HEK293 (cell line): ENCODE measurements around the gene FHL5.

Experiments
- CTCF ChIA-PET: fragments of 350-600 bp; formaldehyde crosslinking; extraction: SDS; loops from one replicate; lab custom pipeline; 2021; ENCODE audit warnings: antibody characterized with exemption; lab: Yijun Ruan, JAX
- POLR2A ChIA-PET: fragments of 300-600 bp; formaldehyde crosslinking; extraction: SDS; loops from one replicate; lab custom pipeline; 2020; ENCODE audit warnings: antibody characterized with exemption, inconsistent platforms; lab: Yijun Ruan, JAX
- H3K27ac ChIP-seq: fragments of 200-500 bp; sonication (Bioruptor generic); 2 replicates; pipeline ENCODE4 v1.5.1; 2014; ENCODE audit warnings: low read depth, low read length, control low read depth, inconsistent platforms; ENCODE audit errors: extremely low read depth
- H3K36me3 ChIP-seq, 2 experiments: fragments of 200-500 bp in 1 of 2; sonication (Bioruptor generic) in 1 of 2; 1 replicate in 1 of 2; 2 replicates in 1 of 2; pipeline ENCODE4 v1.5.1; 2014 to 2017; ENCODE audit warnings: inconsistent platforms in 2 of 2, low read length in 2 of 2; ENCODE audit not compliant: control insufficient read depth in 2 of 2, insufficient read depth in 1 of 2
- H3K4me1 ChIP-seq: fragments of 200-500 bp; sonication (Bioruptor generic); 2 replicates; pipeline ENCODE4 v1.5.1; 2014; ENCODE audit warnings: mild to moderate bottlenecking, low read length, inconsistent platforms; ENCODE audit not compliant: control insufficient read depth, insufficient read depth
- H3K4me3 ChIP-seq: 2 replicates; pipeline ENCODE4 v1.5.1; 2011; ENCODE audit warnings: low read depth, mild to moderate bottlenecking, control low read depth, low read length, moderate library complexity
- H3K9me3 ChIP-seq: fragments of 200-500 bp; sonication (Bioruptor generic); 2 replicates; pipeline ENCODE4 v1.5.1; 2014; ENCODE audit warnings: low read depth, low read length, inconsistent platforms; ENCODE audit not compliant: control insufficient read depth, insufficient read depth
- HOXC10 ChIP-seq: sonication (generic); formaldehyde crosslinking; IDR thresholded peaks from 2 replicates; pipeline ENCODE4 v1.8.1; 2023; ENCODE audit warnings: mild to moderate bottlenecking, missing genetic modification reagents
- INSM2 ChIP-seq: fragments of 450-650 bp; formaldehyde crosslinking; IDR thresholded peaks from 2 replicates; pipeline ENCODE4 v1.5.1; 2016; ENCODE audit warnings: missing biosample characterization, missing genetic modification characterization
- RBAK ChIP-seq: fragments of 450-650 bp; formaldehyde crosslinking; IDR thresholded peaks from 2 replicates; pipeline ENCODE4 v1.5.1; 2016; ENCODE audit warnings: missing biosample characterization, missing genetic modification characterization
- TSHZ1 ChIP-seq: fragments of 450-650 bp; formaldehyde crosslinking; IDR thresholded peaks from 2 replicates; pipeline ENCODE4 v1.5.1; 2016; ENCODE audit warnings: missing biosample characterization, missing genetic modification characterization, borderline replicate concordance
- ZNF292 ChIP-seq: fragments of 450-650 bp; formaldehyde crosslinking; IDR thresholded peaks from 2 replicates; pipeline ENCODE4 v1.5.1; 2016; ENCODE audit warnings: low read depth, missing biosample characterization, missing genetic modification characterization, borderline replicate concordance
- ZNF324 ChIP-seq: fragments of 450-650 bp; formaldehyde crosslinking; IDR thresholded peaks from 2 replicates; pipeline ENCODE4 v1.5.1; 2016; ENCODE audit warnings: missing biosample characterization, missing genetic modification characterization
- ZNF366 ChIP-seq: fragments of 450-650 bp; formaldehyde crosslinking; conservative IDR thresholded peaks from 2 replicates; pipeline ENCODE4 v1.5.1; 2016; ENCODE audit warnings: missing biosample characterization, missing genetic modification characterization
- ZNF423 ChIP-seq: fragments of 450-650 bp; formaldehyde crosslinking; IDR thresholded peaks from 2 replicates; pipeline ENCODE4 v1.5.1; 2016; ENCODE audit warnings: missing biosample characterization, missing genetic modification characterization
- ZNF48 ChIP-seq: fragments of 450-650 bp; formaldehyde crosslinking; IDR thresholded peaks from 2 replicates; pipeline ENCODE4 v1.5.1; 2016; ENCODE audit warnings: missing biosample characterization, missing genetic modification characterization
- ZNF513 ChIP-seq: fragments of 450-650 bp; IDR thresholded peaks from 2 replicates; pipeline ENCODE4 v1.5.1; 2018; ENCODE audit warnings: missing biosample characterization, missing genetic modification characterization
- ZNF521 ChIP-seq: fragments of 450-650 bp; formaldehyde crosslinking; IDR thresholded peaks from 2 replicates; pipeline ENCODE4 v1.5.1; 2017; ENCODE audit warnings: missing biosample characterization, mild to moderate bottlenecking, missing genetic modification characterization
- ZNF558 ChIP-seq: fragments of 450-650 bp; formaldehyde crosslinking; IDR thresholded peaks from 2 replicates; pipeline ENCODE4 v1.5.1; 2016; ENCODE audit warnings: missing biosample characterization, missing genetic modification characterization
- ZNF645 ChIP-seq: fragments of 450-650 bp; formaldehyde crosslinking; IDR thresholded peaks from 2 replicates; pipeline ENCODE4; 2016; ENCODE audit warnings: missing biosample characterization, missing genetic modification characterization
- ZNF837 ChIP-seq: fragments of 450-650 bp; formaldehyde crosslinking; IDR thresholded peaks from 2 replicates; pipeline ENCODE4 v1.5.1; 2016; ENCODE audit warnings: missing biosample characterization, missing genetic modification characterization
- TF ChIP-seq, protein P1 (sequence below): fragments of 450-650 bp; formaldehyde crosslinking; IDR thresholded peaks from 2 replicates; pipeline ENCODE4 v1.5.1; 2017; ENCODE audit warnings: missing biosample characterization, missing genetic modification characterization
- TF ChIP-seq, protein P2 (sequence below): fragments of 450-650 bp; formaldehyde crosslinking; IDR thresholded peaks from 2 replicates; pipeline ENCODE4 v1.5.1; 2016; ENCODE audit warnings: missing biosample characterization, missing genetic modification characterization
- TF ChIP-seq, protein P3 (sequence below): fragments of 450-650 bp; formaldehyde crosslinking; IDR thresholded peaks from 2 replicates; pipeline ENCODE4 v1.5.1; 2017; ENCODE audit warnings: missing biosample characterization, missing genetic modification characterization
- TF ChIP-seq, protein P4 (sequence below): fragments of 450-650 bp; formaldehyde crosslinking; IDR thresholded peaks from 2 replicates; pipeline ENCODE4 v1.5.0; 2017; ENCODE audit warnings: missing biosample characterization, missing genetic modification characterization, borderline replicate concordance

FHL5 gene

GRCh38 chr6:96645106-96645505 lies 82.2 kb downstream of the FHL5 start (continued):
- TF ChIP-seq, protein P1, sequence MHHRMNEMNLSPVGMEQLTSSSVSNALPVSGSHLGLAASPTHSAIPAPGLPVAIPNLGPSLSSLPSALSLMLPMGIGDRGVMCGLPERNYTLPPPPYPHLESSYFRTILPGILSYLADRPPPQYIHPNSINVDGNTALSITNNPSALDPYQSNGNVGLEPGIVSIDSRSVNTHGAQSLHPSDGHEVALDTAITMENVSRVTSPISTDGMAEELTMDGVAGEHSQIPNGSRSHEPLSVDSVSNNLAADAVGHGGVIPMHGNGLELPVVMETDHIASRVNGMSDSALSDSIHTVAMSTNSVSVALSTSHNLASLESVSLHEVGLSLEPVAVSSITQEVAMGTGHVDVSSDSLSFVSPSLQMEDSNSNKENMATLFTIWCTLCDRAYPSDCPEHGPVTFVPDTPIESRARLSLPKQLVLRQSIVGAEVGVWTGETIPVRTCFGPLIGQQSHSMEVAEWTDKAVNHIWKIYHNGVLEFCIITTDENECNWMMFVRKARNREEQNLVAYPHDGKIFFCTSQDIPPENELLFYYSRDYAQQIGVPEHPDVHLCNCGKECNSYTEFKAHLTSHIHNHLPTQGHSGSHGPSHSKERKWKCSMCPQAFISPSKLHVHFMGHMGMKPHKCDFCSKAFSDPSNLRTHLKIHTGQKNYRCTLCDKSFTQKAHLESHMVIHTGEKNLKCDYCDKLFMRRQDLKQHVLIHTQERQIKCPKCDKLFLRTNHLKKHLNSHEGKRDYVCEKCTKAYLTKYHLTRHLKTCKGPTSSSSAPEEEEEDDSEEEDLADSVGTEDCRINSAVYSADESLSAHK (tag by site-specific recombination) = no peak
- TF ChIP-seq ZNF645 (tag by site-specific recombination) = no peak
- no peak for TF ChIP-seq ZNF324
- TF ChIP-seq ZNF558 (tag by site-specific recombination) = no peak
- TF ChIP-seq ZNF366 (tag by site-specific recombination) = no peak
- no peak for TF ChIP-seq ZNF48 (tag by site-specific recombination)
- TF ChIP-seq ZNF521 (tag by site-specific recombination) = no peak
- TF ChIP-seq, protein P2, sequence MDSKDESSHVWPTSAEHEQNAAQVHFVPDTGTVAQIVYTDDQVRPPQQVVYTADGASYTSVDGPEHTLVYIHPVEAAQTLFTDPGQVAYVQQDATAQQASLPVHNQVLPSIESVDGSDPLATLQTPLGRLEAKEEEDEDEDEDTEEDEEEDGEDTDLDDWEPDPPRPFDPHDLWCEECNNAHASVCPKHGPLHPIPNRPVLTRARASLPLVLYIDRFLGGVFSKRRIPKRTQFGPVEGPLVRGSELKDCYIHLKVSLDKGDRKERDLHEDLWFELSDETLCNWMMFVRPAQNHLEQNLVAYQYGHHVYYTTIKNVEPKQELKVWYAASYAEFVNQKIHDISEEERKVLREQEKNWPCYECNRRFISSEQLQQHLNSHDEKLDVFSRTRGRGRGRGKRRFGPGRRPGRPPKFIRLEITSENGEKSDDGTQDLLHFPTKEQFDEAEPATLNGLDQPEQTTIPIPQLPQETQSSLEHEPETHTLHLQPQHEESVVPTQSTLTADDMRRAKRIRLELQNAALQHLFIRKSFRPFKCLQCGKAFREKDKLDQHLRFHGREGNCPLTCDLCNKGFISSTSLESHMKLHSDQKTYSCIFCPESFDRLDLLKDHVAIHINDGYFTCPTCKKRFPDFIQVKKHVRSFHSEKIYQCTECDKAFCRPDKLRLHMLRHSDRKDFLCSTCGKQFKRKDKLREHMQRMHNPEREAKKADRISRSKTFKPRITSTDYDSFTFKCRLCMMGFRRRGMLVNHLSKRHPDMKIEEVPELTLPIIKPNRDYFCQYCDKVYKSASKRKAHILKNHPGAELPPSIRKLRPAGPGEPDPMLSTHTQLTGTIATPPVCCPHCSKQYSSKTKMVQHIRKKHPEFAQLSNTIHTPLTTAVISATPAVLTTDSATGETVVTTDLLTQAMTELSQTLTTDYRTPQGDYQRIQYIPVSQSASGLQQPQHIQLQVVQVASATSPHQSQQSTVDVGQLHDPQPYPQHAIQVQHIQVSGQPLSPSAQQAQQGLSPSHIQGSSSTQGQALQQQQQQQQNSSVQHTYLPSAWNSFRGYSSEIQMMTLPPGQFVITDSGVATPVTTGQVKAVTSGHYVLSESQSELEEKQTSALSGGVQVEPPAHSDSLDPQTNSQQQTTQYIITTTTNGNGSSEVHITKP (tag by site-specific recombination) = no peak
- TF ChIP-seq, protein P3, sequence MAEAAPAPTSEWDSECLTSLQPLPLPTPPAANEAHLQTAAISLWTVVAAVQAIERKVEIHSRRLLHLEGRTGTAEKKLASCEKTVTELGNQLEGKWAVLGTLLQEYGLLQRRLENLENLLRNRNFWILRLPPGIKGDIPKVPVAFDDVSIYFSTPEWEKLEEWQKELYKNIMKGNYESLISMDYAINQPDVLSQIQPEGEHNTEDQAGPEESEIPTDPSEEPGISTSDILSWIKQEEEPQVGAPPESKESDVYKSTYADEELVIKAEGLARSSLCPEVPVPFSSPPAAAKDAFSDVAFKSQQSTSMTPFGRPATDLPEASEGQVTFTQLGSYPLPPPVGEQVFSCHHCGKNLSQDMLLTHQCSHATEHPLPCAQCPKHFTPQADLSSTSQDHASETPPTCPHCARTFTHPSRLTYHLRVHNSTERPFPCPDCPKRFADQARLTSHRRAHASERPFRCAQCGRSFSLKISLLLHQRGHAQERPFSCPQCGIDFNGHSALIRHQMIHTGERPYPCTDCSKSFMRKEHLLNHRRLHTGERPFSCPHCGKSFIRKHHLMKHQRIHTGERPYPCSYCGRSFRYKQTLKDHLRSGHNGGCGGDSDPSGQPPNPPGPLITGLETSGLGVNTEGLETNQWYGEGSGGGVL (tag by site-specific recombination) = no peak
- TF ChIP-seq ZNF292 = no peak
- TF ChIP-seq, protein P4, sequence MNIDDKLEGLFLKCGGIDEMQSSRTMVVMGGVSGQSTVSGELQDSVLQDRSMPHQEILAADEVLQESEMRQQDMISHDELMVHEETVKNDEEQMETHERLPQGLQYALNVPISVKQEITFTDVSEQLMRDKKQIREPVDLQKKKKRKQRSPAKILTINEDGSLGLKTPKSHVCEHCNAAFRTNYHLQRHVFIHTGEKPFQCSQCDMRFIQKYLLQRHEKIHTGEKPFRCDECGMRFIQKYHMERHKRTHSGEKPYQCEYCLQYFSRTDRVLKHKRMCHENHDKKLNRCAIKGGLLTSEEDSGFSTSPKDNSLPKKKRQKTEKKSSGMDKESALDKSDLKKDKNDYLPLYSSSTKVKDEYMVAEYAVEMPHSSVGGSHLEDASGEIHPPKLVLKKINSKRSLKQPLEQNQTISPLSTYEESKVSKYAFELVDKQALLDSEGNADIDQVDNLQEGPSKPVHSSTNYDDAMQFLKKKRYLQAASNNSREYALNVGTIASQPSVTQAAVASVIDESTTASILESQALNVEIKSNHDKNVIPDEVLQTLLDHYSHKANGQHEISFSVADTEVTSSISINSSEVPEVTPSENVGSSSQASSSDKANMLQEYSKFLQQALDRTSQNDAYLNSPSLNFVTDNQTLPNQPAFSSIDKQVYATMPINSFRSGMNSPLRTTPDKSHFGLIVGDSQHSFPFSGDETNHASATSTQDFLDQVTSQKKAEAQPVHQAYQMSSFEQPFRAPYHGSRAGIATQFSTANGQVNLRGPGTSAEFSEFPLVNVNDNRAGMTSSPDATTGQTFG (tag by site-specific recombination) = no peak
- TF ChIP-seq, all 188 proteins: peak for 0

DNA sequence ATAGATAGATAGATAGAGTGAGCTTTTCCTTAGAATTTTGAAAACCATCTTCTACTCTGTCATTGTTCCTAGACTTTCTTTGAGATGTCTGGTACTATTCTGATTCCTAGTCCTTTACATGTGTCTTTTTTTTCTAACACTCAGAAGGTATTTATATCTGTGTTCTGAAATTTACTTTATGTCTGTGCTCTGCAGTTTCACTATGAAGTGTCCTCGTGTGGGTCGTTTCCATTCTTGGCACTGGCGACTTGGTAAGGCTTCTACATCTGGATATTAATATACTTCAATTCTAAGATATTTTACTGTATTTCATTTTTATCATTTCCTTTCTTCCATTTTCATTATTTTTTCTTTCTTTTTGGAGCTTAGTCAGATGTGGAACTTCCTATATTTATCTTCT lies 87.0 kb downstream of the FHL5 start:
- Histone ChIP-seq H3K36me3 (no peaks in the 10 kb centered on the region), H3K4me1 (no peaks in the 10 kb centered on the region), H3K27ac (no peak overlapping the region), H3K9me3 (no peaks in the 10 kb centered on the region), H3K4me3 (no peak overlapping the region)
- CTCF ChIA-PET = interaction anchor here (0.9 kb wide), 1 partner anchor 23 kb away, joined by 3 read pairs; no protein-coding TSS in a partner anchor
- POLR2A ChIA-PET = no interaction called here
- TF ChIP-seq ZNF837 (tag by site-specific recombination) (no peak), RBAK (no peak), TSHZ1 (no peak), HOXC10 (CRISPR knock-in tag) (no peak), INSM2 (tag by site-specific recombination) (no peak), ZNF423 (tag by site-specific recombination) (no peak), ZNF513 (no peak)
